Measurements from ENCODE around the gene PRR30.

GRCh38 chr2:27186613-27187345 lies 47.6 kb upstream of the PRR30 start:
- TF ChIP-seq CTCF (IDR thresholded peaks at IDR 0.05): no peak
- TF ChIP-seq EZH2 (IDR thresholded peaks at IDR 0.05; ENCODE audit: borderline replicate concordance, insufficient read depth, low read depth, low read length, poor library complexity, severe bottlenecking): no peak
